Right lobe of liver (tissue), 4 donors: ENCODE data around the gene CNTNAP5.

Experiments
- CTCF ChIP-seq, 4 donors: fragments of 200-600 bp in 3 of 4; fragments of 450-650 bp in 1 of 4; IDR thresholded peaks; one replicate each; pipeline versions ENCODE4 v1.5.1 to v1.8.0; 2016 to 2022; ENCODE audit warnings: antibody characterized with exemption in 4 of 4, mild to moderate bottlenecking in 2 of 4
- POLR2A ChIP-seq: fragments of 450-650 bp; IDR thresholded peaks from one replicate; pipeline ENCODE4 v1.6.1; 2017; ENCODE audit warnings: antibody characterized with exemption, mild to moderate bottlenecking
- donor health status: DM: no; HTN: no; CAD: no.
- donor health status: DM: no; HTN: no; CAD: no.
- donor health status: DM: no; HTN: yes; CAD: no.

- TF ChIP-seq POLR2A (no peak), CTCF (IDR thresholded peaks at IDR 0.05) (no peak)
Observed at GRCh38 chr2:124283096-124283495, 258.0 kb downstream of the CNTNAP5 start.
